ENCODE results near the gene MELTF. TPM values are rescaled to one million over a fixed set of nuclear protein-coding genes. Genes with fewer than 3 reads are reported as not detected.

Gene MELTF
- total and polyA plus RNA-seq, 9 of the 15 experiments (the other 6 are each of a cell fraction or from before 2014, with no cell fraction given), result 0.35 to 10.5 (median 4.5) TPM

- no peak for TF ChIP-seq ZNF609 (CRISPR knock-in tag; IDR thresholded peaks at IDR 0.05; ENCODE audit: borderline replicate concordance)
- no peak for TF ChIP-seq BRD9 (IDR thresholded peaks at IDR 0.05; ENCODE audit: low read depth, partially characterized antibody)
- TF ChIP-seq HDGF (IDR thresholded peaks at IDR 0.05), result 0 out of 2 replicates have a peak, but pooled peaks have one; percentile 30
- TF ChIP-seq ZNF707 (CRISPR knock-in tag; conservative IDR thresholded peaks at IDR 0.05), result no peak
- 0 out of 4 replicates have a peak, but pooled peaks have one; percentile 3 to 15 for TF ChIP-seq MAZ (CRISPR knock-in tag; conservative IDR thresholded peaks at IDR 0.05 in 1 of 2, IDR thresholded peaks at IDR 0.05 in 1 of 2)
- TF ChIP-seq U2AF2 (optimal IDR thresholded peaks at IDR 0.05; ENCODE audit: low read depth, low read length), result no peak
- TF ChIP-seq RBM25 (IDR thresholded peaks at IDR 0.05; ENCODE audit: low read depth, low read length, severe bottlenecking), result peak; percentile 71
- no peak for TF ChIP-seq POLR2AphosphoS2 (IDR thresholded peaks at IDR 0.05; ENCODE audit: low read length)
- no peak for TF ChIP-seq E2F1 (CRISPR knock-in tag; IDR thresholded peaks at IDR 0.05)
- TF ChIP-seq ZNF224 (CRISPR knock-in tag; IDR thresholded peaks at IDR 0.05), result no peak
- TF ChIP-seq PHF8 (IDR thresholded peaks at IDR 0.05; ENCODE audit: borderline replicate concordance, low read length), result no peak
- TF ChIP-seq ILF3 (IDR thresholded peaks at IDR 0.05; ENCODE audit: borderline replicate concordance), result no peak
Observed at GRCh38 chr3:197028728-197029510, 698 bp downstream of the MELTF start (continued).

Data from K562 (cell line).